8988T (cell line): Measurements from ENCODE around the gene OLIG1.

Experiments used
- DNase-seq: peaks from one replicate; pipeline ENCODE4 v3.0.0; 2011

The OLIG1 gene

GRCh38 chr21:33069994-33070743 lies at the start of gene OLIG1:
Gene OLIG1, plus strand, starts transcription at chr21:33070141. Its CDS starts 106 bp downstream, at chr21:33070247.
- no peak for DNase-seq

- no peak for DNase-seq
Measured at GRCh38 chr21:33020558-33021100, 49.3 kb upstream of the OLIG1 start.

- no peak for DNase-seq
Measured at GRCh38 chr21:33021150-33021549, 48.8 kb upstream of the OLIG1 start.

DNA sequence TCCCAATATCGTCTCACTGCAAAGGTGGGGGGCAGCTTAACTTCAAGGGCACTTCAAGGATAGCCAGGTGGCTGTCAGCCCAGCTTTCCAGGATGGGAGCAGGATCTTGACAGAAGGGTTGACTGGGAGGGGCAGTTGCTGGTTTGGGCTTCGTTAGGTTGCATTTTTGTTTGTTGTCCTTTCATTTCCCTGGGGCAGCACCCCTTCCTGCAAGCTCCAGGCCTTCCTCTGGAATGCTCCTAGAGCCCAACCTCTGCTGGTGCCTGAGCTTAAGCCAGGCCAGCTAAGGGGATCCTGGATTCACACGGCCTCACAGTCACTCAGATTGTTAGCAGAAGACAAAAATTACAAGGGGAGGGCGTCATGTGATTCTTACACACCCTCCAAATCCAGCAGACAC lies 48.3 kb upstream of the OLIG1 start:
- DNase-seq = no peak

- no peak for DNase-seq
Measured at GRCh38 chr21:33022489-33022827, 47.5 kb upstream of the OLIG1 start.

GRCh38 chr21:33022828-33023573 lies 46.9 kb upstream of the OLIG1 start:
- no peak for DNase-seq

DNA sequence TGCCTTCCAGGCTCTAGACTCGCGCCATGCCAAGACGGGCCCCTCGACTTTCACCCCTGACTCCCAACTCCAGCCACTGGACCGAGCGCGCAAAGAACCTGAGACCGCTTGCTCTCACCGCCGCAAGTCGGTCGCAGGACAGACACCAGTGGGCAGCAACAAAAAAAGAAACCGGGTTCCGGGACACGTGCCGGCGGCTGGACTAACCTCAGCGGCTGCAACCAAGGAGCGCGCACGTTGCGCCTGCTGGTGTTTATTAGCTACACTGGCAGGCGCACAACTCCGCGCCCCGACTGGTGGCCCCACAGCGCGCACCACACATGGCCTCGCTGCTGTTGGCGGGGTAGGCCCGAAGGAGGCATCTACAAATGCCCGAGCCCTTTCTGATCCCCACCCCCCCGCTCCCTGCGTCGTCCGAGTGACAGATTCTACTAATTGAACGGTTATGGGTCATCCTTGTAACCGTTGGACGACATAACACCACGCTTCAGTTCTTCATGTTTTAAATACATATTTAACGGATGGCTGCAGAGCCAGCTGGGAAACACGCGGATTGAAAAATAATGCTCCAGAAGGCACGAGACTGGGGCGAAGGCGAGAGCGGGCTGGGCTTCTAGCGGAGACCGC lies 46.3 kb upstream of the OLIG1 start:
- no peak for DNase-seq

GRCh38 chr21:33024201-33025103 lies 45.5 kb upstream of the OLIG1 start:
- no peak for DNase-seq

GRCh38 chr21:33025106-33025488 lies 44.8 kb upstream of the OLIG1 start:
- no peak for DNase-seq

- DNase-seq = no peak
Measured at GRCh38 chr21:33025489-33026442, 44.2 kb upstream of the OLIG1 start, which contains the start of gene OLIG2. Gene OLIG2, plus strand, starts transcription at chr21:33025935. Its CDS starts 928 bp downstream, at chr21:33026863.

- DNase-seq = no peak
Measured at GRCh38 chr21:33026443-33026858, 43.5 kb upstream of the OLIG1 start.

DNA sequence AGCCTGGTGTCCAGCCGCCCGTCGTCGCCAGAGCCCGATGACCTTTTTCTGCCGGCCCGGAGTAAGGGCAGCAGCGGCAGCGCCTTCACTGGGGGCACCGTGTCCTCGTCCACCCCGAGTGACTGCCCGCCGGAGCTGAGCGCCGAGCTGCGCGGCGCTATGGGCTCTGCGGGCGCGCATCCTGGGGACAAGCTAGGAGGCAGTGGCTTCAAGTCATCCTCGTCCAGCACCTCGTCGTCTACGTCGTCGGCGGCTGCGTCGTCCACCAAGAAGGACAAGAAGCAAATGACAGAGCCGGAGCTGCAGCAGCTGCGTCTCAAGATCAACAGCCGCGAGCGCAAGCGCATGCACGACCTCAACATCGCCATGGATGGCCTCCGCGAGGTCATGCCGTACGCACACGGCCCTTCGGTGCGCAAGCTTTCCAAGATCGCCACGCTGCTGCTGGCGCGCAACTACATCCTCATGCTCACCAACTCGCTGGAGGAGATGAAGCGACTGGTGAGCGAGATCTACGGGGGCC lies 43.0 kb upstream of the OLIG1 start:
- no peak for DNase-seq

- no peak for DNase-seq
Measured at GRCh38 chr21:33027401-33028286, 42.3 kb upstream of the OLIG1 start.

GRCh38 chr21:33028287-33028670 lies 41.7 kb upstream of the OLIG1 start:
- DNase-seq = no peak

GRCh38 chr21:33028773-33029384 lies 41.1 kb upstream of the OLIG1 start:
- DNase-seq = no peak

- DNase-seq = no peak
Measured at GRCh38 chr21:33029385-33029921, 40.5 kb upstream of the OLIG1 start.

GRCh38 chr21:33029975-33030461 lies 39.9 kb upstream of the OLIG1 start:
- DNase-seq = no peak

DNA sequence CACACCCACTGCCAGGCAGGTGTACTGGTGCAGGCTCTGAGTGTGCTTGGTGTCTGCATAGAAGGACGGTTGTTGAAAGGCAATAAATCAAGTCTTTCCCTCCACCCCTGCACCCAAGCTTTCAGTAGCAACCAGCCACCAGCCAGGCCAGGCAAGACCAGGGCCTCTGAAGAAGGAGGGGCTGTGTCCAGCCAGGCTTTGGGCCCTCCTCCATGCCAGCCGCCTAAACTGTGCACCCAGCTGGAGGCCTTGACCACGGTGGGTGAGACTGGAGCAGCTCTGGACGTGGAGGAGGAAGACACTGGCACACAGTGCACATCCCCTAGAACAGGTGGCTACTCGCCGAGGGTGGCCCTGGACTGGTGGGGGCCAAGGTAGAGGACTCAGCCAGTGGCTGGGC lies 39.3 kb upstream of the OLIG1 start:
- no peak for DNase-seq
